ENCODE measurements around the gene BAZ2B. TPM values are rescaled to one million over a fixed set of nuclear protein-coding genes. Genes with fewer than 3 reads are reported as not detected.

BAZ2B gene
- total RNA-seq, 1 experiment from 2014 or later = 19.9 TPM

GRCh38 chr2:159371506-159371905 is 244.8 kb downstream of the BAZ2B start:
- no peaks in the 10 kb centered on the region for H3K79me2 ChIP-seq (ENCODE audit: insufficient read depth, low read length)
- H3K4me3 ChIP-seq (replicated peaks in 1 of 2; ENCODE audit: low read depth in 1 of 2, low read length in 2 of 2) = no peak overlapping the region
- H3K9me3 ChIP-seq (ENCODE audit: control insufficient read depth in 1 of 2, insufficient read depth in 1 of 2, low read depth in 1 of 2, low read length in 2 of 2) = no peaks in the 10 kb centered on the region
- H3K4me2 ChIP-seq (ENCODE audit: low read length) = no peak overlapping the region
- H2AFZ ChIP-seq (ENCODE audit: low read depth, low read length, poor library complexity, severe bottlenecking) = no peak overlapping the region
- no peak for TF ChIP-seq ZNF274 (IDR thresholded peaks at IDR 0.05; ENCODE audit: low read depth, low read length)
- TF ChIP-seq FOSL1 (IDR thresholded peaks at IDR 0.05; ENCODE audit: low read depth) = no peak
- TF ChIP-seq ZBTB33 (IDR thresholded peaks at IDR 0.05; ENCODE audit: extremely low read depth, insufficient replicate concordance, low read length) = no peak
- no peak for TF ChIP-seq SRF (IDR thresholded peaks at IDR 0.05; ENCODE audit: low read depth)
- TF ChIP-seq EZH2 (IDR thresholded peaks at IDR 0.05) = no peak
- TF ChIP-seq SIN3A (IDR thresholded peaks at IDR 0.05; ENCODE audit: low read depth) = no peak
- TF ChIP-seq YY1 (IDR thresholded peaks at IDR 0.05; ENCODE audit: extremely low read depth, insufficient replicate concordance, low read depth, low read length) = no peak
- no peak for TF ChIP-seq ATF3 (IDR thresholded peaks at IDR 0.05)
- no peak for TF ChIP-seq POLR2A (IDR thresholded peaks at IDR 0.05; ENCODE audit: borderline replicate concordance, extremely low read depth, insufficient read depth, insufficient read length)
- no peak for TF ChIP-seq POLR2AphosphoS5 (IDR thresholded peaks at IDR 0.05; ENCODE audit: low read depth, low read length)
- no peak for TF ChIP-seq SP1 (IDR thresholded peaks at IDR 0.05; ENCODE audit: low read depth)
- no peak for TF ChIP-seq JUND (IDR thresholded peaks at IDR 0.05)
- no peak for TF ChIP-seq CBX3 (IDR thresholded peaks at IDR 0.05; ENCODE audit: low read depth)
- no peak for TF ChIP-seq EZH2phosphoT487 (IDR thresholded peaks at IDR 0.05; ENCODE audit: borderline replicate concordance)
- no peak for TF ChIP-seq ELF1 (IDR thresholded peaks at IDR 0.05; ENCODE audit: borderline replicate concordance, low read depth)
- TF ChIP-seq CTCF (IDR thresholded peaks at IDR 0.05 in 2 of 3, conservative IDR thresholded peaks at IDR 0.05 in 1 of 3; ENCODE audit: borderline replicate concordance in 1 of 3, insufficient read depth in 1 of 3, low read depth in 2 of 3, low read length in 2 of 3) = no peak
- TF ChIP-seq REST (IDR thresholded peaks at IDR 0.05; ENCODE audit: low read depth) = no peak
- ChIA-PET RAD21 (ENCODE audit: low non-redundant PET in 1 of 2, low total read pairs in 2 of 2, uncharacterized antibody in 2 of 2, unreplicated experiment in 2 of 2) (no interaction called here), POLR2A (no interaction called here), CTCF (no interaction called here)
- H3K27ac ChIP-seq (ENCODE audit: low read depth, low read length) = no peak overlapping the region
- ATAC-seq (no peak), DNase-seq (ENCODE audit: low read depth, low spot score) (no peak)
- no peaks in the 10 kb centered on the region for H3K27me3 ChIP-seq (ENCODE audit: insufficient read depth, low read length)
- intact Hi-C loops (cut with micrococcal nuclease) = no loop called here
- H3K36me3 ChIP-seq (ENCODE audit: control insufficient read depth in 1 of 2, insufficient read depth in 2 of 2, low read length in 2 of 2) = no peaks in the 10 kb centered on the region
- no peaks in the 10 kb centered on the region for H4K20me1 ChIP-seq (ENCODE audit: insufficient read depth)
- H3K4me1 ChIP-seq (ENCODE audit: control insufficient read depth in 1 of 2, insufficient read depth in 2 of 2, low read length in 2 of 2) = no peaks in the 10 kb centered on the region
- H3K9me2 ChIP-seq (ENCODE audit: insufficient read depth) = no peaks in the 10 kb centered on the region
- BruUV-seq (replicated peaks) = no TSS peak
- no peak overlapping the region for H3K9ac ChIP-seq (ENCODE audit: low read length)
